Measurements from ENCODE around the gene TRPM8. TPM values are rescaled to one million over a fixed set of nuclear protein-coding genes. Genes with fewer than 3 reads are reported as not detected.

TRPM8 gene
- total and polyA plus RNA-seq, 2 of the 8 experiments (the other 6 are each of a cell fraction or from before 2014, with no cell fraction given): 0.18 to 0.54 TPM

DNA sequence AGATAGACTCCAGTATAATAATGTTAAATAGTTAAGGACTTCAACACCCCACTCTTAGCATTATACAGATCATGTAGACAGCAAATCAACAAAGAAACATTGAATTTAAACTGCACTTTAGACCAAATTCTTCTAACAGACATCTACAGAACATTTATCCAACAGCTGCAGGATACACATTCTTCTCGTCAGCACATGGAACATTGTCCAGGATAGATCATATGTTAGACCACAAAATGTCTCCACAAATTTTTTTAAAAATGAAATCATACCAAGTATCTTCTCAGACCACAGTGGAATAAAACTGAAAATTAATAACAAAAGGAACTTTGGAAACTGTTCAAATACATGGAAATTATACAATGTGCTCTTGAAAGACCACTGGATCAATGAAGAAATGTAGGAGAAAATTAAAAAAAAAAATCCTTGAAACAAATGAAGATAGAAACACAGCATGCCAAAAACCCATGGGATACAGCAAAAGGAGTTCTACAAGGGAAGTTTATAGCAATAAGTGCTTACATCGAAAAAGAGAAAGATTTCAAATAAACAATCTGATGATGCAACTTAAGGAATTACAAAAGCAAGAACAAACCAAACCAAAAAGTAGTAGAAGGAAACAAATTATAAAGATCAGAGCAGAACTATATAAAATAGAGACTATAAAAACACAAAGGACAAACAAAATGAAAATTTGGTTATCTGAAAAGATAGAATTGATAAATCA, 121.1 kb downstream of the TRPM8 start:
- Histone ChIP-seq H3K9ac (replicated peaks in 1 of 4; ENCODE audit: extremely low read depth in 1 of 4, low read depth in 3 of 4, low read length in 3 of 4) (no peak overlapping the region), H4K91ac (replicated peaks; ENCODE audit: insufficient read length, low read length) (no peak overlapping the region), H3K14ac (ENCODE audit: insufficient read length) (no peak overlapping the region), H2BK15ac (ENCODE audit: low read length) (no peak overlapping the region), H3K23me2 (ENCODE audit: low read depth, low read length) (no peaks in the 10 kb centered on the region), H3K4me2 (ENCODE audit: insufficient read depth in 1 of 2, low read depth in 2 of 2, low read length in 2 of 2) (no peak overlapping the region), H2AFZ (ENCODE audit: low read length) (no peak overlapping the region), H3K79me1 (ENCODE audit: low read depth, low read length) (no peaks in the 10 kb centered on the region), H2BK120ac (replicated peaks; ENCODE audit: low read depth, low read length) (no peak overlapping the region), H3K4me3 (ENCODE audit: extremely low read depth in 1 of 4, insufficient read depth in 2 of 4, low read depth in 3 of 4, low read length in 4 of 4) (no peak overlapping the region), H3K4me1 (replicated peaks in 1 of 4; ENCODE audit: control insufficient read depth in 3 of 4, insufficient read depth in 4 of 4, low read length in 3 of 4) (no peaks in the 10 kb centered on the region), H3K23ac (ENCODE audit: insufficient read length) (no peak overlapping the region), H2BK20ac (ENCODE audit: low read length) (no peak overlapping the region), H3K18ac (ENCODE audit: extremely low read depth, low read length) (no peak overlapping the region), H3K4ac (replicated peaks; ENCODE audit: insufficient read length, low read depth, low read length) (no peak overlapping the region), H3K79me2 (ENCODE audit: control insufficient read depth in 1 of 2, insufficient read depth in 2 of 2, low read length in 2 of 2) (no peaks in the 10 kb centered on the region), H3K27me3 (replicated peaks in 1 of 4; ENCODE audit: control insufficient read depth in 3 of 4, extremely low read depth in 1 of 4, insufficient read depth in 3 of 4, low read length in 3 of 4) (no peaks in the 10 kb centered on the region), H3K36me3 (ENCODE audit: control insufficient read depth in 2 of 4, insufficient read depth in 4 of 4, low read length in 3 of 4) (no peaks in the 10 kb centered on the region), H3K27ac (ENCODE audit: low read depth, low read length) (no peak overlapping the region), H3K56ac (replicated peaks; ENCODE audit: insufficient read length, low read depth, low read length) (no peak overlapping the region), H2BK5ac (ENCODE audit: low read depth, low read length) (no peak overlapping the region), H3K9me3 (ENCODE audit: insufficient read depth in 2 of 2, low read depth in 1 of 2, low read length in 1 of 2) (no peaks in the 10 kb centered on the region), H2BK12ac (ENCODE audit: low read depth, low read length) (no peak overlapping the region), H4K20me1 (replicated peaks in 1 of 2; ENCODE audit: control insufficient read depth in 1 of 2, insufficient read depth in 2 of 2, low read length in 2 of 2) (no peaks in the 10 kb centered on the region), H2AK5ac (ENCODE audit: low read depth, low read length) (no peak overlapping the region), H4K8ac (ENCODE audit: extremely low read depth, insufficient read depth, low read length) (no peak overlapping the region), H4K5ac (ENCODE audit: insufficient read length, low read depth, low read length) (no peak overlapping the region)
- CTCF ChIA-PET (ENCODE audit: partially characterized antibody): no interaction called here
- FAIRE-seq (no peak), DNase-seq (ENCODE audit: low read depth in 1 of 2, low spot score in 2 of 2) (no peak)
- TF ChIP-seq FOSL1 (IDR thresholded peaks at IDR 0.05; ENCODE audit: insufficient read depth, low read depth, low read length) (no peak), RFX5 (IDR thresholded peaks at IDR 0.05; ENCODE audit: borderline replicate concordance, low read depth, low read length) (no peak), CREB1 (IDR thresholded peaks at IDR 0.05) (no peak)
- WGBS, 2 experiments (ENCODE audit: extremely low coverage in 1 of 2, insufficient coverage in 1 of 2, insufficient read length in 1 of 2, insufficient replicate concordance in 2 of 2, low coverage in 1 of 2, low lambda C conversion rate in 2 of 2, missing lambda C conversion rate in 1 of 2): 87% methylated on average over 2 of the region's 2 CpGs; no CpG with 5 or more reads in 1 of the 2 experiments
- POLR2A ChIA-PET (ENCODE audit: partially characterized antibody): no interaction called here
